ENCODE measurements around the gene CSNK1G1. TPM values are rescaled to one million over a fixed set of nuclear protein-coding genes. Genes with fewer than 3 reads are reported as not detected.

CSNK1G1 gene
- total RNA-seq, 5 donors from 2014 or later (not counting 1 experiment from before 2014, with no cell fraction given): 22.3 to 25.6 (median 23.6) TPM

DNA sequence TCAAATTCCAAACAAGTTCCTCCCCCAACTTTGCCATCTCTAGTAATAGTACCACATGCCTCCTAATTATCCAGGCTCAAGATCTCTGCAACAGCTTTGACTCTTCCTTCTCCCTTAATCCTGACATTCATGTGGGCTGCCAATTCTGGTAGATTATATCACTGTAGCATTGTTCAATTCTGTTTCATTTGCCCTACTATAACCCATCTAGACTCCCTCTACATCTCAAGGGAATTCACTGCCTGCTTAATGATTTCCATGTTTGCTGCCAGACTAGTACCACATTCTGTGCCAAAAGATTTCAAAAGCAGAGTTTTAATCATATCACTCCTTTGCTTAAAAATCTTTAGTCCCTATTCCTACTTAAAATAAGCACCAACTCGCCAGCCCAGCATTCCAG is 158.5 kb downstream of the CSNK1G1 start:
- Mint-ChIP-seq H3K4me3 (no peak overlapping the region), H3K9me3 (no peaks in the 10 kb centered on the region), H3K4me1 (no peaks in the 10 kb centered on the region), H3K36me3 (peaks cover 49% of the 10 kb centered on the region), H3K27me3 (no peaks in the 10 kb centered on the region), H3K27ac (no peak overlapping the region)
- no peak overlapping the region for H3K27ac ChIP-seq (ENCODE audit: low read length)
- H3K4me1 ChIP-seq (ENCODE audit: control insufficient read depth in 1 of 2, extremely low read depth in 1 of 2, insufficient read depth in 2 of 2, low read length in 2 of 2): no peaks in the 10 kb centered on the region
- DNase-seq: no peak
- H3K36me3 ChIP-seq (ENCODE audit: control insufficient read depth in 2 of 2, extremely low read depth in 1 of 2, insufficient read depth in 1 of 2, low read length in 1 of 2): peaks cover 11 to 30% of the 10 kb centered on the region in 2 donors
- no peak for ATAC-seq (replicated peaks in 1 of 4)
- 100% methylated on average over 1 of the region's 1 CpG for WGBS (ENCODE audit: insufficient coverage)
- POLR2A ChIA-PET: interaction anchor here in 1 of 2 donors (0.6 kb wide), 1 partner anchor 17 kb away, joined by 8 read pairs; no protein-coding TSS in a partner anchor
- H3K4me3 ChIP-seq (ENCODE audit: control insufficient read depth in 1 of 2, extremely low read depth in 1 of 2, low read length in 1 of 2): no peak overlapping the region
- H3K9me3 ChIP-seq: no peaks in the 10 kb centered on the region
- CTCF ChIA-PET: interaction anchor here in 1 of 2 donors (0.6 kb wide), 2 partner anchors 40 to 161 kb away, joined by 3 to 4 read pairs; no protein-coding TSS in a partner anchor
- no peaks in the 10 kb centered on the region for H3K27me3 ChIP-seq (replicated peaks in 1 of 2; ENCODE audit: control insufficient read depth in 2 of 2, extremely low read depth in 1 of 2, insufficient read depth in 2 of 2, low read length in 1 of 2)

DNA sequence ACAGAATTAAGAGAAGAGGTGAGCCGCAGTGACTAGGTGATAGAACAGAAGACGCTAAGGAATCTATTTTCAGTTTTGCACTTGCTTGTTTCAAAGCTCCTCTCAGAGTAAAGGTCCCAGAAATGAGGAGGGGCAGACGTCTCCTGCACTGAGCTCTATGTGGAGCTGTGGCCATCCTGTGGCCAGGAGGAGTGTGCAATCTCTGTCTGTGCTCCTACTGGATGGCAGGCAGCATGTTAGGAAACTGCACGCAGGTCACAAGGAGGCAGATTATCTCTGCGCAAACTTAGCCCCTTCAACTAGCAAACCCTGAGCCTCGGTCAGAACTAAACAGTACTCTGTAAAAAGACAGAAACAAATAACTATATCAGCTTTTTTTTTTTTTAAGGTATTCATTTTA is 162.0 kb downstream of the CSNK1G1 start:
- Mint-ChIP-seq H3K27ac (no peak overlapping the region), H3K9me3 (no peaks in the 10 kb centered on the region), H3K36me3 (peaks cover 35% of the 10 kb centered on the region)

DNA sequence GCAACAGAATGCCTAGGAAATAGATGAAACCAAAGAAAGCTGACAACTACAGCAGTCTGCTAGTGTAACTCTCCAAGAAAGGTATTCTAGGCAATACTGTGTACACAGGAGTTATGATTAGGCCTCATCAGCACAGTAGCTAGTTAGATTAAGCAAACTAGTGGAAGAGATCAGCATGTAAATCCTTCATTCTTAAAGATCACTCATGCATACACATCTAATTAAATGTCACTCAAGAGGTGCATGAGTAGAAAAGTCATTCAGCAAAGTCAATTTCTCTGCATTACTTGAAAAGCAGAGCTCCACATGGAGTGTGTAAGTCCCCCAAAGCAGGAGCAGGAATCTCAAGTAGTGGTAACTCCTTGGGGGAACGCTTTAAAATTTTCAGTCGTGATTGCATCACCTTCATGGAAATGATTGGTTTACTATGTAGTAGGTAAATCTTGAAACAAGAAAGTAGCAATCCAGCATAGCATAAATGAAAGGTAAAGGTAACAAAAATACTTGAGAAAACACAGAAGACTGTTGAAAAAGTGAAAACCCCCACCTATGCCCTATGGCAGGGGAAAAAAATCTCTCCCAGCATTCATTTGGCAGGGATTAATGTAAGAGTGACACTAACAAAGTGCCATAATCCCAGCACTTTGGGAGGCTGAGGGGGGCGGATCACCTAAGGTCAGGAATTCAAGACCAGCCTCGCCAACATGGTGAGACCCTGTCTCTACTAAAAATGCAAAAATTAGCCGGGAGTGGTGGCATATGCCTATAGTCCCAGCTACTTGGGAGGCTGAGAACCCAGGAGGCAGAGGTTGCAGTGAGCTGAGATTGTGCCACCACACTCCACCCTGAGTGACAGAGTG is 163.8 kb downstream of the CSNK1G1 start:
- H3K36me3 ChIP-seq (ENCODE audit: control insufficient read depth in 2 of 2, extremely low read depth in 1 of 2, insufficient read depth in 1 of 2, low read length in 1 of 2): peaks cover 5 to 15% of the 10 kb centered on the region in 2 donors
- CTCF ChIA-PET: no interaction called here
- H3K27me3 ChIP-seq (replicated peaks in 1 of 2; ENCODE audit: control insufficient read depth in 2 of 2, extremely low read depth in 1 of 2, insufficient read depth in 2 of 2, low read length in 1 of 2): no peaks in the 10 kb centered on the region
- no peak overlapping the region for H3K27ac ChIP-seq (ENCODE audit: low read length)
- H3K4me3 ChIP-seq (ENCODE audit: control insufficient read depth in 1 of 2, extremely low read depth in 1 of 2, low read length in 1 of 2): no peak overlapping the region
- no peaks in the 10 kb centered on the region for H3K9me3 ChIP-seq
- POLR2A ChIA-PET: no interaction called here
- DNase-seq (no peak), ATAC-seq (replicated peaks in 1 of 4) (no peak)
- Mint-ChIP-seq H3K4me1 (peaks cover 0 to 14% (median 0%) of the 10 kb centered on the region in 3 donors), H3K27ac (no peak overlapping the region), H3K4me3 (no peak overlapping the region), H3K9me3 (no peaks in the 10 kb centered on the region), H3K27me3 (no peaks in the 10 kb centered on the region), H3K36me3 (peaks cover 39% of the 10 kb centered on the region)
- peaks cover 0 to 2% of the 10 kb centered on the region in 2 experiments for H3K4me1 ChIP-seq (ENCODE audit: control insufficient read depth in 1 of 2, extremely low read depth in 1 of 2, insufficient read depth in 2 of 2, low read length in 2 of 2)
- 100% methylated on average over 1 of the region's 5 CpGs for WGBS (ENCODE audit: insufficient coverage)

More for the DNA sequence above, 162.0 kb downstream of the CSNK1G1 start:
- Histone ChIP-seq H3K36me3 (ENCODE audit: control insufficient read depth in 2 of 2, extremely low read depth in 1 of 2, insufficient read depth in 1 of 2, low read length in 1 of 2) (peaks cover 4 to 17% of the 10 kb centered on the region in 2 donors), H3K4me3 (ENCODE audit: control insufficient read depth in 1 of 2, extremely low read depth in 1 of 2, low read length in 1 of 2) (no peak overlapping the region), H3K4me1 (ENCODE audit: control insufficient read depth in 1 of 2, extremely low read depth in 1 of 2, insufficient read depth in 2 of 2, low read length in 2 of 2) (no peaks in the 10 kb centered on the region), H3K27ac (ENCODE audit: low read length) (no peak overlapping the region), H3K9me3 (no peaks in the 10 kb centered on the region), H3K27me3 (replicated peaks in 1 of 2; ENCODE audit: control insufficient read depth in 2 of 2, extremely low read depth in 1 of 2, insufficient read depth in 2 of 2, low read length in 1 of 2) (no peaks in the 10 kb centered on the region)
- WGBS (ENCODE audit: insufficient coverage): 80% methylated on average over 3 of the region's 6 CpGs
- no peak for DNase-seq
- ChIA-PET CTCF (interaction anchor here (0.6 to 0.7 kb wide), 3 partner anchors 10 to 863 kb away, joined by 4 to 8 read pairs (median 4); no protein-coding TSS in a partner anchor), POLR2A (interaction anchor here in 1 of 2 donors (0.7 kb wide), 1 partner anchor 711 kb away, joined by 6 read pairs; no protein-coding TSS in a partner anchor)
- Mint-ChIP-seq H3K4me3 (no peak overlapping the region), H3K27me3 (no peaks in the 10 kb centered on the region), H3K4me1 (peaks cover 0 to 4% (median 0%) of the 10 kb centered on the region in 3 donors)
- ATAC-seq (replicated peaks in 1 of 4): no peak

DNA sequence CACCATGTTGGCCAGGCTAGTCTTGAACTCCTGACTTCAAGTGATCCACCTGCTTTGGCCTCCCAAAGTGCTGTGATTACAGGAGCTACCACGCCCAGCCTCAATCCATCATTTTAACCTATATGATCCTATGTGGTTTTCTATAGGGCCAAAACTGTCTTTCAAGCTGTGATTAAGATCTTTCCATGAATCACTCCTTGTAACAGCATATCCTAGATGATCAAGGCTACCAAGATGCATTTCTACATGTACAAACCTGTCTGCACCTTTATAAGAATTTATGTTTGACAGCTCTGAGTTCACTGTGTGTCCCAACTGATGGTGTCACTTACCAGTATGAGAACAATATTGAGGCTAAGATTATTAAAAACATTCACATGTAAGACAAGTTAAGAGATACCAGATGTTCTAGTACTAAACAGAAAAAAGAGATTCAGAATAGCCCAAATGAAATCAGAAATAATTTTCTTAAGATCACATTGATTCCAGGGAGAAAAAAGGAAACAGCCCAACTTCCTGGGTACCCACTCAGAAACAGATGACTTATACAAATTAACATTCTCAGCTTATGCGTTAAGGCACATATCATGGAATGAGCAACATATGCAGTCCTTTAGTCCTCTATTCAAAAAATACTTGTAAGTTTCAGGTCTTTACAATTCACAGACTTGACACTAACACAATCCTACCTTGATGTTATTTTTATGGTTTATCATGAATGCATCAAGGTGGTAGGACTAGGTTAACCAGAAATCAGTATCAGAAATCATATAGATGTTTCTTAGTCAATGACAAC is 168.4 kb downstream of the CSNK1G1 start:
- no peak overlapping the region for H3K27ac Mint-ChIP-seq
- CTCF ChIA-PET: no interaction called here
- Histone ChIP-seq H3K27me3 (replicated peaks in 1 of 2; ENCODE audit: control insufficient read depth in 2 of 2, extremely low read depth in 1 of 2, insufficient read depth in 2 of 2, low read length in 1 of 2) (no peaks in the 10 kb centered on the region), H3K36me3 (ENCODE audit: control insufficient read depth in 2 of 2, extremely low read depth in 1 of 2, insufficient read depth in 1 of 2, low read length in 1 of 2) (peaks cover 6 to 20% of the 10 kb centered on the region in 2 donors), H3K9me3 (no peaks in the 10 kb centered on the region), H3K27ac (ENCODE audit: low read length) (no peak overlapping the region), H3K4me3 (ENCODE audit: control insufficient read depth in 1 of 2, extremely low read depth in 1 of 2, low read length in 1 of 2) (no peak overlapping the region), H3K4me1 (ENCODE audit: control insufficient read depth in 1 of 2, extremely low read depth in 1 of 2, insufficient read depth in 2 of 2, low read length in 2 of 2) (peaks cover 0 to 2% of the 10 kb centered on the region in 2 experiments)
- peak overlapping the region in 2 of 3 donors; percentile 20 to 40 for H3K4me3 Mint-ChIP-seq
- ATAC-seq (replicated peaks in 1 of 4) (no peak), DNase-seq (no peak)
- 100% methylated on average over 1 of the region's 2 CpGs for WGBS (ENCODE audit: insufficient coverage)
- H3K4me1 Mint-ChIP-seq: peaks cover 0 to 14% (median 0%) of the 10 kb centered on the region in 3 donors
- H3K36me3 Mint-ChIP-seq: peaks cover 27% of the 10 kb centered on the region
- H3K27me3 Mint-ChIP-seq: no peaks in the 10 kb centered on the region
- POLR2A ChIA-PET: interaction anchor here in 1 of 2 donors (0.7 kb wide), 1 partner anchor 893 kb away, joined by 3 read pairs; no protein-coding TSS in a partner anchor
- no peaks in the 10 kb centered on the region for H3K9me3 Mint-ChIP-seq

DNA sequence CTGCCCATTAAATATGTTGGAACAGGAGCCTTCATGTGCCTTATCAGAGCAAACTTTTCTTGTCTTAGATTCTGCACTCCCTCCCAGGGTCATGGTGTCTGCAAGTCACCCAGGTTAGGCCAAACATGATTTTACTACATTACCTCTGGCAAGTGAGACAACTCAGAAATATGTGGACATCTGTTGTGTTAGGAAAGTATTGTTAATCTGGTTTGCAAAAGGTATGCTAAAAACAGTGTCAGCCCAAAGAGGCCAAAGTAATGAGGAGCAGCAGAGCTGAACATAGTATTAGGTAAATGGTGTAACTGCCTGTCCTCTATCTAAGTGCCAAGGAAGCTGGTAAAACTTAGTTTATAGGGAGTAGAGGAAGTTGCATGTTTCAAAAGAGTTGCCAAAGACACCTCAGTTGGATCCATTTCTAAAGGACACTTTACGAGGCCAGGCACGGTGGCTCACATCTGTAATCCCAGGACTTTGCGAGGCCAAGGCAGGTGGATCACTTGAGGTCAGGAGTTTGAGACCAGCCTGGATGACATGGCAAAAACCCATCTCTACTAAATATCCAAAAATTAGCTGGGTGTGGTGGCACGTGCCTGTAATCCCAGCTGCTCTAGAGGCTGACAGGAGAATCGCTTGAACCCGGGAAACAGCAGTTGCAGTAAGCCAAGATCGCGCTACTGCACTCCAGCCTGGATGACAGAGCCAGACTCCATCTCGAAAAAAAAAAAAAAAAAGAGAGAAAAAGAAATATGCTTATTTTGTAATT is 170.6 kb downstream of the CSNK1G1 start:
- peaks cover 0 to 14% (median 0%) of the 10 kb centered on the region in 3 donors for H3K4me1 Mint-ChIP-seq
- DNase-seq (no peak), ATAC-seq (replicated peaks in 1 of 4) (no peak)
- H3K36me3 ChIP-seq (ENCODE audit: control insufficient read depth in 2 of 2, extremely low read depth in 1 of 2, insufficient read depth in 1 of 2, low read length in 1 of 2): peaks cover 8 to 29% of the 10 kb centered on the region in 2 donors
- 85% methylated on average over 4 of the region's 9 CpGs for WGBS (ENCODE audit: insufficient coverage)
- ChIA-PET CTCF (interaction anchor here in 1 of 2 donors (0.7 kb wide), 1 partner anchor 655 kb away, joined by 3 read pairs; no protein-coding TSS in a partner anchor), POLR2A (interaction anchor here (0.6 to 0.7 kb wide), 3 partner anchors 29 to 1985 kb away, joined by 4 to 5 read pairs (median 5); no protein-coding TSS in a partner anchor)
- no peaks in the 10 kb centered on the region for H3K27me3 ChIP-seq (replicated peaks in 1 of 2; ENCODE audit: control insufficient read depth in 2 of 2, extremely low read depth in 1 of 2, insufficient read depth in 2 of 2, low read length in 1 of 2)
- H3K9me3 ChIP-seq: no peaks in the 10 kb centered on the region
- no peaks in the 10 kb centered on the region for H3K27me3 Mint-ChIP-seq
- H3K27ac Mint-ChIP-seq: no peak overlapping the region
- H3K27ac ChIP-seq (ENCODE audit: low read length): no peak overlapping the region
- H3K9me3 Mint-ChIP-seq: no peaks in the 10 kb centered on the region
- H3K4me1 ChIP-seq (ENCODE audit: control insufficient read depth in 1 of 2, extremely low read depth in 1 of 2, insufficient read depth in 2 of 2, low read length in 2 of 2): peaks cover 0 to 2% of the 10 kb centered on the region in 2 experiments
- no peak overlapping the region for H3K4me3 Mint-ChIP-seq
- no peak overlapping the region for H3K4me3 ChIP-seq (ENCODE audit: control insufficient read depth in 1 of 2, extremely low read depth in 1 of 2, low read length in 1 of 2)
- H3K36me3 Mint-ChIP-seq: peaks cover 36% of the 10 kb centered on the region
